Esophagus muscularis mucosa (tissue), 4 donors: ENCODE results near the gene TMEM225B. TPM values are rescaled to one million over a fixed set of nuclear protein-coding genes. Genes with fewer than 3 reads are reported as not detected.

Source experiments
- DNase-seq: peaks from one replicate; pipeline ENCODE4 v3.0.0-alpha.2; 2017; ENCODE audit errors: extremely low spot score
- H3K27ac ChIP-seq, 4 donors: fragments of 200-600 bp; sonication (generic); replicated peaks in 1 of 4; 1 replicate in 3 of 4; 2 replicates in 1 of 4; pipeline ENCODE4 v1.5.1; 2016 to 2019; ENCODE audit warnings: mild to moderate bottlenecking in 1 of 4
- H3K27me3 ChIP-seq, 4 donors: fragments of 200-600 bp; sonication (generic); one replicate each; pipeline versions ENCODE4 v1.5.1 to v1.6.0; 2016 to 2019
- H3K36me3 ChIP-seq, 4 donors: fragments of 200-600 bp; sonication (generic); one replicate each; pipeline ENCODE4 v1.5.1; 2016 to 2019
- H3K4me1 ChIP-seq, 4 donors: fragments of 200-600 bp; sonication (generic); one replicate each; pipeline ENCODE4 v1.5.1; 2016 to 2019
- H3K4me3 ChIP-seq, 4 donors: fragments of 200-600 bp; sonication (generic); 1 replicate in 2 of 4; 2 replicates in 2 of 4; pipeline ENCODE4 v1.5.1; 2016 to 2019; ENCODE audit warnings: mild to moderate bottlenecking in 4 of 4, moderate library complexity in 1 of 4
- H3K9me3 ChIP-seq, 4 donors: fragments of 200-600 bp; sonication (generic); 1 replicate in 3 of 4; 2 replicates in 1 of 4; pipeline ENCODE4 v1.5.1; 2016 to 2019
- EP300 ChIP-seq: sonication (generic); formaldehyde crosslinking; IDR thresholded peaks from one replicate; pipeline ENCODE4 v1.6.1; 2017; ENCODE audit warnings: antibody characterized with exemption
- POLR2A ChIP-seq: fragments of 450-650 bp; IDR thresholded peaks from one replicate; pipeline ENCODE4 v1.6.1; 2017; ENCODE audit warnings: antibody characterized with exemption, moderate library complexity, mild to moderate bottlenecking, low read depth
- POLR2AphosphoS5 ChIP-seq, 2 donors: sonication (generic); formaldehyde crosslinking; IDR thresholded peaks; one replicate each; pipeline ENCODE4 v1.6.1; 2017; ENCODE audit warnings: antibody characterized with exemption in 2 of 2
- WGBS: methylation state at CpG from one replicate; pipeline ENCODE4 v1.1.5; 2018; 5-methylcytosine and 5-hydroxymethylcytosine counted together
- intact Hi-C: fragments of 100-400 bp; cut with DNase I; formaldehyde crosslinking; loops from one replicate; pipeline ENCODE4 v1.15.1; 2023
- total RNA-seq, 4 donors: library from RNA; depleted of rRNA; stranded (reverse); fragments of >200 nt; gene quantifications; one replicate each; pipeline versions ENCODE4 v1.1.0 to v1.2.1, GENCODE V29; 2016
- TF ChIP-seq, protein P1 (sequence below), 3 experiments: fragments of 200-600 bp in 2 of 3; fragments of 450-650 bp in 1 of 3; sonication (generic) in 2 of 3; IDR thresholded peaks; one replicate each; pipeline ENCODE4 v1.5.1; 2017 to 2019; ENCODE audit warnings: antibody characterized with exemption in 3 of 3, mild to moderate bottlenecking in 2 of 3, moderate library complexity in 1 of 3

TMEM225B gene
- total RNA-seq, 4 donors from 2014 or later, result 0.32 to 0.57 TPM; not detected in 2

DNA sequence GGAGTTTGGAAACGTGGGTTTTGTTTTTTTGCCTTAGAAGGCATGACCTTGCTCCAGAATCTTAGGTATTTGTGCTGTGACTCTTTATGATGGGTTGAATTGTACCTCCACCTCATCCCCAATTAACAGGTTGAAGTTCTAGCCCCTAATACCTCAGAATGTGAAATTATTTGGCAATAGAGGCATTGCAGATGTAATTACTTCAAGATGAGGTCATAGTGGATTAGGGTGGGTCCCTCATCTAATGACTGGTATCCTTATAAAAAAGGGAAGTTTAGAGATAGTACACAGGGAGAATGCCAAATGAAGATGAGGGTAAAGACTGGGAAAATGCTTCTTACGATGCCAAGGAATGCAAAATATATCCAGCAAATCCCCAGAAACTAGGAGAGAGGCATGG lies 43.1 kb upstream of the TMEM225B start:
- H3K27me3 ChIP-seq, result no peaks in the 10 kb centered on the region
- no peaks in the 10 kb centered on the region for H3K9me3 ChIP-seq
- DNase-seq, result no peak
- intact Hi-C loops, result loop anchor here (5.0 kb wide), 2 partner anchors 53 to 62 kb away; partner anchors contain the start of genes ZKSCAN5, ZNF394 and ZSCAN25
- peaks cover 0 to 37% (median 8%) of the 10 kb centered on the region in 4 donors for H3K36me3 ChIP-seq
- H3K27ac ChIP-seq, result no peak overlapping the region
- TF ChIP-seq, protein P1, sequence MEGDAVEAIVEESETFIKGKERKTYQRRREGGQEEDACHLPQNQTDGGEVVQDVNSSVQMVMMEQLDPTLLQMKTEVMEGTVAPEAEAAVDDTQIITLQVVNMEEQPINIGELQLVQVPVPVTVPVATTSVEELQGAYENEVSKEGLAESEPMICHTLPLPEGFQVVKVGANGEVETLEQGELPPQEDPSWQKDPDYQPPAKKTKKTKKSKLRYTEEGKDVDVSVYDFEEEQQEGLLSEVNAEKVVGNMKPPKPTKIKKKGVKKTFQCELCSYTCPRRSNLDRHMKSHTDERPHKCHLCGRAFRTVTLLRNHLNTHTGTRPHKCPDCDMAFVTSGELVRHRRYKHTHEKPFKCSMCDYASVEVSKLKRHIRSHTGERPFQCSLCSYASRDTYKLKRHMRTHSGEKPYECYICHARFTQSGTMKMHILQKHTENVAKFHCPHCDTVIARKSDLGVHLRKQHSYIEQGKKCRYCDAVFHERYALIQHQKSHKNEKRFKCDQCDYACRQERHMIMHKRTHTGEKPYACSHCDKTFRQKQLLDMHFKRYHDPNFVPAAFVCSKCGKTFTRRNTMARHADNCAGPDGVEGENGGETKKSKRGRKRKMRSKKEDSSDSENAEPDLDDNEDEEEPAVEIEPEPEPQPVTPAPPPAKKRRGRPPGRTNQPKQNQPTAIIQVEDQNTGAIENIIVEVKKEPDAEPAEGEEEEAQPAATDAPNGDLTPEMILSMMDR (IDR thresholded peaks at IDR 0.05), result no peak
- no peak for TF ChIP-seq POLR2AphosphoS5 (IDR thresholded peaks at IDR 0.05)
- no peak for TF ChIP-seq EP300
- no peak for TF ChIP-seq POLR2A
- 83% methylated on average over 2 of the region's 2 CpGs for WGBS
- peaks cover 30 to 57% (median 43%) of the 10 kb centered on the region in 4 donors for H3K4me1 ChIP-seq
- no peak overlapping the region for H3K4me3 ChIP-seq

DNA sequence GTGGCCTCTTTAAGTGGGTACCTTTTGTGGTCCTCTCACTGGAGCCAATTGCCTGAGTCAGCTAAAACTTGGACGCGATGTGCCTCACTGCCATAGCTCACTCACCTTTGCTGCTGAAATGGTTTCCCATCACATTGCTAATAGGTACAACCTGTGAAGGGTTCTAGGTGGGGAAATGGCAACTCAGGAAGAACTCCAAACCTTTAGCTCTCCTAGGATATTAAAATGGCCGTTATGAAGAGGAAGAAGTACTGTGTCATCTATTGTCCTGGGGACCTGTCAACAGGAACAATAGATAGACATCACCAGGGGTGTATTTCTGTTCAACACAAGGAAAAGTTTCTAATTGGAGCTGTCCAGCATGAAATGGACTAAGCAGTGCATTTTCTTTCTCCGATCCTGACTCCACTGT lies 40.9 kb upstream of the TMEM225B start:
- Histone ChIP-seq H3K4me1 (peaks cover 31 to 60% (median 49%) of the 10 kb centered on the region in 4 donors), H3K9me3 (no peaks in the 10 kb centered on the region), H3K27me3 (no peaks in the 10 kb centered on the region), H3K27ac (peak overlapping the region; percentile 97 to 98 (median 98)), H3K36me3 (peaks cover 19 to 57% (median 27%) of the 10 kb centered on the region in 4 donors), H3K4me3 (peak overlapping the region; percentile 72 to 97 (median 96))
- no peak for TF ChIP-seq EP300
- TF ChIP-seq, protein P1 (IDR thresholded peaks at IDR 0.05), result no peak
- no peak for TF ChIP-seq POLR2A
- TF ChIP-seq POLR2AphosphoS5 (IDR thresholded peaks at IDR 0.05), result no peak
- intact Hi-C loops, result loop anchor here (5.0 kb wide), 1 partner anchor 60 kb away; the partner anchor contains the start of gene ZSCAN25
- WGBS, result 68% methylated on average over 4 of the region's 4 CpGs
- DNase-seq, result no peak

DNA sequence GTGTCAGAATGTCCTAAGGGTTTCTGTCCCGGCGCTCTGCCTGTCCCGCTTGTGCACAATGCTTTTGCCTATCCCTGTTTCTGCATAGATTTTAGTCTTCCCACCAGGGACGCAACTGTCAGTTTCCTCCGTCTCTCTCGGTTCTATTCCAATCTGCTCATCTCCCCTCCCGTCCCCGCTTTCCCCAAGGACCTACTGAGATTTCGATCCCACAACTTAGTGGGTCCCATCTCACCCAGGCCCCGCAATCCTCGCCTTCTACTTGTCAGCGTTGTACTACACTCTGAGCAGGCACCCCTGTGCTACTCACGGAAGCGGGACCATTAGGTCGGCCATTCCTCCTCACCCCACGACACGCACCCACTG lies 40.1 kb upstream of the TMEM225B start:
- WGBS, result 5% methylated on average over 15 of the region's 17 CpGs
- Histone ChIP-seq H3K4me1 (peaks cover 31 to 62% (median 51%) of the 10 kb centered on the region in 4 donors), H3K27me3 (no peaks in the 10 kb centered on the region), H3K9me3 (no peaks in the 10 kb centered on the region), H3K27ac (peak overlapping the region; percentile 97 to 98 (median 98)), H3K36me3 (peaks cover 24 to 64% (median 34%) of the 10 kb centered on the region in 4 donors), H3K4me3 (peak overlapping the region; percentile 72 to 97 (median 96))
- no peak for DNase-seq
- TF ChIP-seq EP300 (peak; percentile 14), POLR2A (no peak)
- intact Hi-C loops, result loop anchor here (5.0 kb wide), 1 partner anchor 59 kb away; the partner anchor contains the start of gene ZSCAN25

DNA sequence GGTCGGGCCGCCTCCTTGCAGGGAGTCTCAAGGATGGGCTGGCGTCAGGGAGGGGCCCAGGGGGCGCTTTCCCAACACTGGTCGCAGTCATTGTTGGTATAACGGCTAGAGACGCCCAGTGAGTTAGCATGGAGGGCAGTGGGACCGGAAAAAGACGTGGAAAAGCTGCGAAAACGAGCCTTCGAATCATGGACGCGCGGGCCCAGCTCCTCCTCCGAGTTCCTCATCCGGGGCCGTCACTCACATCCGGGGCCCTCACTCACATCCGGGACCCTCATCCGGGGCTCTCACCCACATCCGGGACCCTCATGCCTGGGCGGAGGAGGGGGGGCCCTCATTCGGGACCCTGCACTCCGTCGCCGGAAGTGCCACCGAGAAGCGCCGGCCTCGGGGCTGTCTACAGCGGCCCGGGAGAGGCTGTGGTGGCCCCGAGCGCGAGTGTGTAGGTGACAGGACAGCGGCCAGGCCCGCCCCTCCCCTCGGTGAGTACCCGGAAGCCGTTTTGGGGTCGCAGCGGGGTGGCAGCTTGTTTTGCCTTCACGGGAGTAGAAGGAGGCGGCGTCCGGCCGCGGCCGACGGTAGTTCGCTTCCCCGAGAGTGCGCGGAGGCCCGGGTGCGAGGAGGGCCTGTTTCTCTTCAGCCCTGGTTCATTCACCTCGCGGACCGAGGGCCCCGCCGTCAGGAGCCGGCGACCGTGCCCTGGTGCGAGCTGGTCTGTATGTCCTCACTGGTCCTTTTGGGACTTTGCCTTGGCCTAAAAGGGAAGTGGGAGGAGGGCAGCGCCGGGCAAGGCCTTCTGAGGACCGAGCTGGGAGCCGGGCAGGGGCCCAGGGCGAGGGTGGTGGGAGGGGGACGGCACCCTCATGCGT lies 39.5 kb upstream of the TMEM225B start, which contains the start of gene ZNF655:
Gene ZNF655 (plus strand): TSS at position 337 of the 869 bp plus-strand sequence. CDS start 1,918 bp downstream, outside the sequence.
- TF ChIP-seq, protein P1 (IDR thresholded peaks at IDR 0.05), result peak in 1 of 3 experiments; percentile 7
- TF ChIP-seq EP300 (no peak), POLR2AphosphoS5 (IDR thresholded peaks at IDR 0.05) (peak; percentile 89 to 94), POLR2A (peak; percentile 84)
- peak within 1 kb of the TSS; percentile 72 to 97 (median 96) for H3K4me3 ChIP-seq
- intact Hi-C loops, result loop anchor here (5.0 kb wide), 1 partner anchor 59 kb away; the partner anchor contains the start of gene ZSCAN25
- DNase-seq, result peak; percentile 98
- no peaks in the 10 kb centered on the region for H3K9me3 ChIP-seq
- whole genome bisulfite sequencing, result 0% methylated on average over 1 of the region's 73 CpGs
- peak within 1 kb of the TSS; percentile 97 to 98 (median 98) for H3K27ac ChIP-seq
- peaks cover 34 to 68% (median 56%) of the 10 kb centered on the region in 4 donors for H3K4me1 ChIP-seq
- no peaks in the 10 kb centered on the region for H3K27me3 ChIP-seq
- peaks cover 30 to 69% (median 41%) of the 10 kb centered on the region in 4 donors for H3K36me3 ChIP-seq
